ENCODE results near the gene MAPRE3. TPM values are rescaled to one million over a fixed set of nuclear protein-coding genes. Genes with fewer than 3 reads are reported as not detected.

MAPRE3 gene
- total and polyA plus RNA-seq, 9 of the 15 experiments (the other 6 are each of a cell fraction or from before 2014, with no cell fraction given) = 0.70 to 43.2 (median 12.6) TPM

- peak; percentile 53; the same call in 1 of the 2 replicates for TF ChIP-seq EP400 (IDR thresholded peaks at IDR 0.05)
- TF ChIP-seq EGR1 (conservative IDR thresholded peaks at IDR 0.05) = no peak
- no peak for TF ChIP-seq ELF2 (CRISPR knock-in tag; IDR thresholded peaks at IDR 0.05)
- TF ChIP-seq ZNF586 (CRISPR knock-in tag; conservative IDR thresholded peaks at IDR 0.05) = no peak
- no peak for TF ChIP-seq CHD1 (IDR thresholded peaks at IDR 0.05; ENCODE audit: low read length)
- TF ChIP-seq BCL6 (CRISPR knock-in tag; IDR thresholded peaks at IDR 0.05) = 0 out of 2 replicates have a peak, but pooled peaks have one; percentile 16
- no peak for TF ChIP-seq SETDB1 (IDR thresholded peaks at IDR 0.05; ENCODE audit: low read length)
- no peak for TF ChIP-seq ZFP91 (CRISPR knock-in tag; IDR thresholded peaks at IDR 0.05)
- 0 out of 4 replicates have a peak, but pooled peaks of 1 of the 2 experiments have one; percentile 30 for TF ChIP-seq ZNF318 (IDR thresholded peaks at IDR 0.05; ENCODE audit: borderline replicate concordance in 1 of 2, low read depth in 1 of 2)
- TF ChIP-seq, protein P1, sequence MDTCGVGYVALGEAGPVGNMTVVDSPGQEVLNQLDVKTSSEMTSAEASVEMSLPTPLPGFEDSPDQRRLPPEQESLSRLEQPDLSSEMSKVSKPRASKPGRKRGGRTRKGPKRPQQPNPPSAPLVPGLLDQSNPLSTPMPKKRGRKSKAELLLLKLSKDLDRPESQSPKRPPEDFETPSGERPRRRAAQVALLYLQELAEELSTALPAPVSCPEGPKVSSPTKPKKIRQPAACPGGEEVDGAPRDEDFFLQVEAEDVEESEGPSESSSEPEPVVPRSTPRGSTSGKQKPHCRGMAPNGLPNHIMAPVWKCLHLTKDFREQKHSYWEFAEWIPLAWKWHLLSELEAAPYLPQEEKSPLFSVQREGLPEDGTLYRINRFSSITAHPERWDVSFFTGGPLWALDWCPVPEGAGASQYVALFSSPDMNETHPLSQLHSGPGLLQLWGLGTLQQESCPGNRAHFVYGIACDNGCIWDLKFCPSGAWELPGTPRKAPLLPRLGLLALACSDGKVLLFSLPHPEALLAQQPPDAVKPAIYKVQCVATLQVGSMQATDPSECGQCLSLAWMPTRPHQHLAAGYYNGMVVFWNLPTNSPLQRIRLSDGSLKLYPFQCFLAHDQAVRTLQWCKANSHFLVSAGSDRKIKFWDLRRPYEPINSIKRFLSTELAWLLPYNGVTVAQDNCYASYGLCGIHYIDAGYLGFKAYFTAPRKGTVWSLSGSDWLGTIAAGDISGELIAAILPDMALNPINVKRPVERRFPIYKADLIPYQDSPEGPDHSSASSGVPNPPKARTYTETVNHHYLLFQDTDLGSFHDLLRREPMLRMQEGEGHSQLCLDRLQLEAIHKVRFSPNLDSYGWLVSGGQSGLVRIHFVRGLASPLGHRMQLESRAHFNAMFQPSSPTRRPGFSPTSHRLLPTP (IDR thresholded peaks at IDR 0.05; ENCODE audit: borderline replicate concordance, extremely low read depth, insufficient read length) = no peak
- TF ChIP-seq ZNF3 (CRISPR knock-in tag; IDR thresholded peaks at IDR 0.05) = no peak
- TF ChIP-seq, protein P2, sequence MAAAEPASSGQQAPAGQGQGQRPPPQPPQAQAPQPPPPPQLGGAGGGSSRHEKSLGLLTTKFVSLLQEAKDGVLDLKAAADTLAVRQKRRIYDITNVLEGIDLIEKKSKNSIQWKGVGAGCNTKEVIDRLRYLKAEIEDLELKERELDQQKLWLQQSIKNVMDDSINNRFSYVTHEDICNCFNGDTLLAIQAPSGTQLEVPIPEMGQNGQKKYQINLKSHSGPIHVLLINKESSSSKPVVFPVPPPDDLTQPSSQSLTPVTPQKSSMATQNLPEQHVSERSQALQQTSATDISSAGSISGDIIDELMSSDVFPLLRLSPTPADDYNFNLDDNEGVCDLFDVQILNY (CRISPR knock-in tag; IDR thresholded peaks at IDR 0.05) = no peak
Observed at GRCh38 chr2:27019931-27020855, 49.8 kb downstream of the MAPRE3 start (continued).

Measured in K562 (cell line).